ENCODE data around the gene SPAG17.
"Not testable (repeated sequence)": the region's sequence is repeated elsewhere in the genome, so short reads cannot be mapped to it uniquely, and the experiment has no call there.

Gene SPAG17

GRCh38 chr1:117967477-117967876, 217.6 kb downstream of the SPAG17 start:
- DNase-seq: no peak

- DNase-seq: no peak
Observed at GRCh38 chr1:117964290-117965038, 220.6 kb downstream of the SPAG17 start.

- no peak for DNase-seq
Observed at GRCh38 chr1:117959364-117959763, 225.7 kb downstream of the SPAG17 start.

- DNase-seq: no peak
Observed at GRCh38 chr1:117952386-117952785, 232.6 kb downstream of the SPAG17 start.

GRCh38 chr1:117942293-117942692, 242.7 kb downstream of the SPAG17 start:
- no peak for DNase-seq

- DNase-seq: no peak
Observed at GRCh38 chr1:117933769-117934168, 251.3 kb downstream of the SPAG17 start.

- no peak for DNase-seq
Observed at GRCh38 chr1:117932576-117932975, 252.5 kb downstream of the SPAG17 start.

- DNase-seq: no peak
Observed at GRCh38 chr1:117930484-117930883, 254.5 kb downstream of the SPAG17 start.

- DNase-seq: no peak
Observed at GRCh38 chr1:117930173-117930447, 254.9 kb downstream of the SPAG17 start.

- peak; percentile 89 to 95 for DNase-seq
Observed at GRCh38 chr1:117929343-117930172, 255.5 kb downstream of the SPAG17 start, which contains the start of the genes GDAP2 and WDR3. GDAP2 (minus strand) TSS chr1:117929621; CDS start chr1:117920357, 9,264 bp downstream. WDR3 (plus strand) TSS chr1:117929739; CDS start chr1:117933320, 3,581 bp downstream.

GRCh38 chr1:117928881-117929342, 256.1 kb downstream of the SPAG17 start:
- DNase-seq: peak; percentile 2 to 36

- no peak for DNase-seq
Observed at GRCh38 chr1:117925981-117926380, 259.0 kb downstream of the SPAG17 start.

- not testable (repeated sequence) for DNase-seq
Observed at GRCh38 chr1:117922717-117923116, 262.3 kb downstream of the SPAG17 start.

- DNase-seq: no peak
Observed at GRCh38 chr1:117921991-117922390, 263.0 kb downstream of the SPAG17 start.

GRCh38 chr1:117919376-117919775, 265.7 kb downstream of the SPAG17 start:
- DNase-seq: no peak

GRCh38 chr1:117911051-117911450, 274.0 kb downstream of the SPAG17 start:
- DNase-seq: no peak

GRCh38 chr1:117905019-117905418, 280.0 kb downstream of the SPAG17 start:
- DNase-seq: no peak

- DNase-seq: no peak
Observed at GRCh38 chr1:117904485-117904884, 280.5 kb downstream of the SPAG17 start.
